SK-N-SH treated with all-trans-retinoic acid at 6 μM for 48 hours (cell line): ENCODE data around the gene CPLX1.
"Not testable (repeated sequence)": the region's sequence is repeated elsewhere in the genome, so short reads cannot be mapped to it uniquely, and the experiment has no call there.

Experiments
- CREB5 ChIP-seq: fragments of 250-450 bp; sonication (Bioruptor Pico); IDR thresholded peaks from 2 replicates; pipeline ENCODE4 v1.5.1; 2020; ENCODE audit warnings: low read depth, mild to moderate bottlenecking, moderate library complexity
- GLIS3 ChIP-seq: fragments of 250-450 bp; sonication (Bioruptor Pico); IDR thresholded peaks from 2 replicates; pipeline ENCODE4 v1.5.0; 2020; ENCODE audit warnings: mild to moderate bottlenecking, moderate library complexity
- ISL1 ChIP-seq: fragments of 250-450 bp; sonication (Bioruptor Pico); IDR thresholded peaks from 2 replicates; pipeline ENCODE4 v2.1.2; 2022; ENCODE audit warnings: mild to moderate bottlenecking, moderate library complexity
- OSR1 ChIP-seq: fragments of 250-450 bp; sonication (Bioruptor Pico); IDR thresholded peaks from 2 replicates; pipeline ENCODE4 v1.8.0; 2022; ENCODE audit warnings: moderate library complexity, mild to moderate bottlenecking, inconsistent platforms
- SNAI2 ChIP-seq: fragments of 250-450 bp; sonication (Bioruptor Pico); IDR thresholded peaks from 2 replicates; pipeline ENCODE4 v1.5.0; 2020; ENCODE audit warnings: mild to moderate bottlenecking, moderate library complexity
- ZFP3 ChIP-seq: fragments of 250-450 bp; sonication (Bioruptor Pico); IDR thresholded peaks from 2 replicates; pipeline ENCODE4 v1.5.0; 2020; ENCODE audit warnings: mild to moderate bottlenecking, moderate library complexity
- ZNF565 ChIP-seq: fragments of 450-650 bp; formaldehyde crosslinking; conservative IDR thresholded peaks from 2 replicates; pipeline ENCODE4 v1.5.0; 2020; ENCODE audit warnings: low read depth, mild to moderate bottlenecking, moderate library complexity
- ZNF8 ChIP-seq: fragments of 450-650 bp; formaldehyde crosslinking; IDR thresholded peaks from 2 replicates; pipeline ENCODE4 v1.5.0; 2020; ENCODE audit warnings: mild to moderate bottlenecking, moderate library complexity
- TF ChIP-seq, protein P1 (sequence below): fragments of 250-450 bp; sonication (Bioruptor Pico); IDR thresholded peaks from 2 replicates; pipeline ENCODE4 v1.8.0; 2020; ENCODE audit warnings: mild to moderate bottlenecking, moderate library complexity, borderline replicate concordance

GRCh38 chr4:736561-736960, 89.4 kb downstream of the CPLX1 start:
- not testable (repeated sequence) for TF ChIP-seq SNAI2; CREB5; ZFP3 (CRISPR knock-in tag); ISL1 (CRISPR knock-in tag); GLIS3 (CRISPR knock-in tag); ZNF565 (CRISPR knock-in tag); OSR1 (CRISPR knock-in tag); ZNF8 (CRISPR knock-in tag)
- TF ChIP-seq, protein P1, sequence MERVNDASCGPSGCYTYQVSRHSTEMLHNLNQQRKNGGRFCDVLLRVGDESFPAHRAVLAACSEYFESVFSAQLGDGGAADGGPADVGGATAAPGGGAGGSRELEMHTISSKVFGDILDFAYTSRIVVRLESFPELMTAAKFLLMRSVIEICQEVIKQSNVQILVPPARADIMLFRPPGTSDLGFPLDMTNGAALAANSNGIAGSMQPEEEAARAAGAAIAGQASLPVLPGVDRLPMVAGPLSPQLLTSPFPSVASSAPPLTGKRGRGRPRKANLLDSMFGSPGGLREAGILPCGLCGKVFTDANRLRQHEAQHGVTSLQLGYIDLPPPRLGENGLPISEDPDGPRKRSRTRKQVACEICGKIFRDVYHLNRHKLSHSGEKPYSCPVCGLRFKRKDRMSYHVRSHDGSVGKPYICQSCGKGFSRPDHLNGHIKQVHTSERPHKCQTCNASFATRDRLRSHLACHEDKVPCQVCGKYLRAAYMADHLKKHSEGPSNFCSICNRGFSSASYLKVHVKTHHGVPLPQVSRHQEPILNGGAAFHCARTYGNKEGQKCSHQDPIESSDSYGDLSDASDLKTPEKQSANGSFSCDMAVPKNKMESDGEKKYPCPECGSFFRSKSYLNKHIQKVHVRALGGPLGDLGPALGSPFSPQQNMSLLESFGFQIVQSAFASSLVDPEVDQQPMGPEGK (CRISPR knock-in tag): not testable (repeated sequence)
